GM19023 (cell line): ENCODE results near the gene TTC29.
"Not testable (repeated sequence)": the region's sequence is repeated elsewhere in the genome, so short reads cannot be mapped to it uniquely, and the experiment has no call there.

ENCODE experiments used
- ATAC-seq: cut with Tn5 transposase; IDR thresholded peaks from one replicate; pipeline ENCODE4 v1.9.1; 2021; ENCODE audit warnings: mild to moderate bottlenecking, moderate library complexity; ENCODE audit not compliant: unreplicated experiment

The TTC29 gene

GRCh38 chr4:146723519-146723918, 222.1 kb downstream of the TTC29 start:
- not testable (repeated sequence) for ATAC-seq

- no peak for ATAC-seq
Observed at GRCh38 chr4:146709956-146710355, 235.7 kb downstream of the TTC29 start.

DNA sequence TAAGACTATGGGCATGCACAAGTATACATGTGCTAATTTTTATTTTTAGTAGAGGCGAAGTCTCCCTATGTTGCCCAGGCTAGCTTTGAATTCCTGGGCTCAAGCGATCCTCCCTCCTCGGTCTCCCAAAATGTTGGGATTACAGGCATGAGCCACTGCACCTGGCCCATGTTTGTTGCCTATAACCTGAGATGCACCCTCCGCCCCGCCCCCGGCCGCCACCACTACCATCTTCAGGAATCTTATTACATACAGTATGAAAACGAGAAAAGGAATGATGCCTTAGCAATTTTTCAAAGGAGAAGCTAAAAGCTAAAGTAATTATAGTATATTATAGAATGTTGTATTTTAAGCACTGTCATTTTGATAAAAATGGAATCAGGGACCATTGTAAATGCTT, 245.8 kb downstream of the TTC29 start:
- ATAC-seq, result no peak

DNA sequence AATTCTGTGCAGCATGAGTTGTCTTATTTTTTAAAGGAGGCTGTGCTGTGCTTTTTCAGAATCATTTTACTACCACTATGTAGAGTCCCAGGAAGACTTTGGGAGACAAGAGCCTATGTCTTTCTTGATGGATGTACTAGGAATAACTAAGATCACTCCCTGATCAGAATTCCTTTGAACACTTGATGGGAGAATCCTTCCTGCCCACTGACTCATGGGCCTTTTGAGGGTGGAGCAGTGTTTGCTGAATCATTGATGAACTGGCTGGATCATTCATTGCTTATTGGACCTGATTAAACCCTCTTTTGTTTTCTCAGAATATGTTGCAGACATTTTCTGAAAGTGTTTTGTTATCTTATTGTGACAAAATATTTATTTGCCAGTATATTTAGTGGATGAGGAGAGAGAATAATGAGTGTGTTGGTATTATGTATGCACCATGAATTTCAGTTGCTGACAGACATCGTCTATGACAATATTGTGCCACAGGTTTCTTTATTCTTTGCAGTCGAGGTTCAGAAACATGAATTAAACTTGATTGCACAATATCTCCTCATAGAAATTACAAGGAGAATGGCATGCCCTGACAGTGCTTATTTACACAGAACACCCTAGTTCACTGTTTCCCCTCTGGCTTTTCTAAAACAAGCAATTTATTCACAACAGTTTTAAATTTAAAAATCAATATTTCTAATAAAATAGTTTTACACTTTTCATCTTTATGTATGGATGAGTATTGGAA, 270.7 kb downstream of the TTC29 start:
- ATAC-seq, result no peak

- ATAC-seq, result not testable (repeated sequence)
Observed at GRCh38 chr4:146663968-146664311, 281.7 kb downstream of the TTC29 start.

GRCh38 chr4:146661367-146661766, 284.3 kb downstream of the TTC29 start:
- ATAC-seq, result no peak
